Measurements from ENCODE around the gene PARVG. TPM values are rescaled to one million over a fixed set of nuclear protein-coding genes. Genes with fewer than 3 reads are reported as not detected.

PARVG gene
- total and polyA plus RNA-seq, 2 of the 8 experiments (the other 6 are each of a cell fraction or from before 2014, with no cell fraction given): 0.37 to 1.5 TPM

- Histone ChIP-seq H3K56ac (replicated peaks; ENCODE audit: insufficient read length, low read depth, low read length) (no peak overlapping the region), H3K23ac (ENCODE audit: insufficient read length) (no peak overlapping the region), H3K14ac (ENCODE audit: insufficient read length) (no peak overlapping the region), H3K4ac (replicated peaks; ENCODE audit: insufficient read length, low read depth, low read length) (no peak overlapping the region), H3K79me1 (ENCODE audit: low read depth, low read length) (no peaks in the 10 kb centered on the region), H3K27ac (ENCODE audit: low read depth, low read length) (no peak overlapping the region), H3K4me2 (ENCODE audit: insufficient read depth in 1 of 2, low read depth in 2 of 2, low read length in 2 of 2) (no peak overlapping the region), H4K91ac (replicated peaks; ENCODE audit: insufficient read length, low read length) (no peak overlapping the region), H4K8ac (ENCODE audit: extremely low read depth, insufficient read depth, low read length) (no peak overlapping the region), H2BK20ac (ENCODE audit: low read length) (no peak overlapping the region), H2AFZ (ENCODE audit: low read length) (no peak overlapping the region), H3K9ac (replicated peaks in 1 of 4; ENCODE audit: extremely low read depth in 1 of 4, low read depth in 3 of 4, low read length in 3 of 4) (no peak overlapping the region), H2AK5ac (ENCODE audit: low read depth, low read length) (no peak overlapping the region), H3K18ac (ENCODE audit: extremely low read depth, low read length) (peak overlapping the region; percentile 24; the same call in 1 of the 2 replicates), H2BK15ac (ENCODE audit: low read length) (no peak overlapping the region; the same call in 1 of the 2 replicates), H2BK12ac (ENCODE audit: low read depth, low read length) (peak overlapping the region; percentile 75; the same call in 1 of the 2 replicates), H4K20me1 (replicated peaks in 1 of 2; ENCODE audit: control insufficient read depth in 1 of 2, insufficient read depth in 2 of 2, low read length in 2 of 2) (no peaks in the 10 kb centered on the region), H2BK5ac (ENCODE audit: low read depth, low read length) (no peak overlapping the region; the same call in 1 of the 2 replicates), H3K23me2 (ENCODE audit: low read depth, low read length) (no peaks in the 10 kb centered on the region), H2BK120ac (replicated peaks; ENCODE audit: low read depth, low read length) (no peak overlapping the region), H3K79me2 (ENCODE audit: control insufficient read depth in 1 of 2, insufficient read depth in 2 of 2, low read length in 2 of 2) (no peaks in the 10 kb centered on the region), H3K4me3 (ENCODE audit: extremely low read depth in 1 of 4, insufficient read depth in 2 of 4, low read depth in 3 of 4, low read length in 4 of 4) (no peak overlapping the region), H3K36me3 (ENCODE audit: control insufficient read depth in 2 of 4, insufficient read depth in 4 of 4, low read length in 3 of 4) (no peaks in the 10 kb centered on the region), H3K9me3 (ENCODE audit: insufficient read depth in 2 of 2, low read depth in 1 of 2, low read length in 1 of 2) (no peaks in the 10 kb centered on the region), H3K27me3 (replicated peaks in 1 of 4; ENCODE audit: control insufficient read depth in 3 of 4, extremely low read depth in 1 of 4, insufficient read depth in 3 of 4, low read length in 3 of 4) (no peaks in the 10 kb centered on the region), H4K5ac (ENCODE audit: insufficient read length, low read depth, low read length) (no peak overlapping the region), H3K4me1 (replicated peaks in 1 of 4; ENCODE audit: control insufficient read depth in 3 of 4, insufficient read depth in 4 of 4, low read length in 3 of 4) (peaks cover 0 to 12% (median 9%) of the 10 kb centered on the region in 4 experiments; a peak in 5 of 7 replicates)
- CTCF ChIA-PET (ENCODE audit: partially characterized antibody): interaction anchor here (0.5 to 2.3 kb wide), 10 partner anchors 9 to 216 kb away, joined by 3 to 11 read pairs (median 4); no protein-coding TSS in a partner anchor
- FAIRE-seq (no peak), DNase-seq (ENCODE audit: low read depth in 1 of 2, low spot score in 2 of 2) (no peak)
- TF ChIP-seq KDM1A (IDR thresholded peaks at IDR 0.05; ENCODE audit: borderline replicate concordance, low read length): 0 out of 2 replicates have a peak, but pooled peaks have one; percentile 44
- no peak for TF ChIP-seq MAX (IDR thresholded peaks at IDR 0.05)
- POLR2A ChIA-PET (ENCODE audit: partially characterized antibody): interaction anchor here (1.1 to 4.1 kb wide), 2 partner anchors 11 to 35 kb away, joined by 3 to 22 read pairs; no protein-coding TSS in a partner anchor
- 88% methylated on average over 11 of the region's 17 CpGs; no CpG with 5 or more reads in 1 of the 2 experiments for WGBS, 2 experiments (ENCODE audit: extremely low coverage in 1 of 2, insufficient coverage in 1 of 2, insufficient read length in 1 of 2, insufficient replicate concordance in 2 of 2, low coverage in 1 of 2, low lambda C conversion rate in 2 of 2, missing lambda C conversion rate in 1 of 2)
Measured at GRCh38 chr22:44181912-44182587, 1.3 kb downstream of the PARVG start.
